MM.1S (cell line): ENCODE results near the gene UBXN1.

Experiments
- DNase-seq: peaks from one replicate; pipeline ENCODE4 v3.0.0-alpha.2; 2015
- H2AFZ ChIP-seq: fragments of 300-600 bp; sonication (generic); 2 replicates; pipeline ENCODE4 v1.6.0; 2016; ENCODE audit warnings: antibody characterized with exemption, low read length
- H3F3A ChIP-seq: fragments of 300-600 bp; sonication (generic); 2 replicates; pipeline ENCODE4 v1.6.1; 2016; ENCODE audit warnings: mild to moderate bottlenecking, antibody characterized with exemption, low read length, moderate library complexity, mixed read lengths; ENCODE audit not compliant: insufficient read depth
- H3K27ac ChIP-seq: fragments of 300-600 bp; sonication (generic); 2 replicates; pipeline ENCODE4 v1.5.1; 2016; ENCODE audit warnings: mild to moderate bottlenecking, low read length
- H3K27me3 ChIP-seq: fragments of 300-600 bp; sonication (generic); replicated peaks from 2 replicates; pipeline ENCODE4 v1.6.0; 2016; ENCODE audit warnings: low read length; ENCODE audit not compliant: insufficient read depth
- H3K36me3 ChIP-seq: fragments of 300-600 bp; sonication (generic); replicated peaks from 2 replicates; pipeline ENCODE4 v1.6.1; 2016; ENCODE audit warnings: mild to moderate bottlenecking, low read length, mixed read lengths; ENCODE audit not compliant: insufficient read depth
- H3K4me1 ChIP-seq: fragments of 300-600 bp; sonication (generic); 2 replicates; pipeline ENCODE4 v1.6.1; 2016; ENCODE audit warnings: low read length, mixed read lengths
- H3K4me2 ChIP-seq: fragments of 300-600 bp; sonication (generic); 2 replicates; pipeline ENCODE4 v1.6.0; 2016; ENCODE audit warnings: low read depth, low read length
- H3K4me3 ChIP-seq: fragments of 300-600 bp; sonication (generic); 2 replicates; pipeline ENCODE4 v1.5.1; 2016; ENCODE audit warnings: low read length, mixed read lengths
- H3K79me2 ChIP-seq: fragments of 300-600 bp; sonication (generic); 2 replicates; pipeline ENCODE4 v1.6.1; 2016; ENCODE audit warnings: mixed run types, low read length, mixed read lengths
- H3K9ac ChIP-seq: fragments of 300-600 bp; sonication (generic); 2 replicates; pipeline ENCODE4 v1.6.1; 2016; ENCODE audit warnings: low read length, mixed read lengths
- H3K9me2 ChIP-seq: fragments of 300-600 bp; sonication (generic); replicated peaks from 2 replicates; pipeline ENCODE4 v1.6.1; 2016; ENCODE audit warnings: mild to moderate bottlenecking, low read length, mixed read lengths; ENCODE audit not compliant: insufficient read depth
- H3K9me3 ChIP-seq: fragments of 300-600 bp; sonication (generic); replicated peaks from 2 replicates; pipeline ENCODE4 v1.6.1; 2016; ENCODE audit warnings: mild to moderate bottlenecking, low read length, mixed read lengths; ENCODE audit not compliant: insufficient read depth
- H4K20me1 ChIP-seq: fragments of 300-600 bp; sonication (generic); 2 replicates; pipeline ENCODE4 v1.6.1; 2016; ENCODE audit warnings: mild to moderate bottlenecking, low read length, moderate library complexity, mixed read lengths; ENCODE audit not compliant: insufficient read depth
- CTCF ChIP-seq: fragments of 300-600 bp; sonication (generic); IDR thresholded peaks from 2 replicates; pipeline ENCODE4 v1.5.1; 2016; ENCODE audit warnings: antibody characterized with exemption, low read length, mixed read lengths
- EZH2 ChIP-seq: fragments of 300-600 bp; sonication (generic); optimal IDR thresholded peaks from 2 replicates; pipeline ENCODE3; 2017; ENCODE audit warnings: low read depth, mild to moderate bottlenecking, antibody characterized with exemption, low read length, mixed read lengths
- EZH2phosphoT487 ChIP-seq: fragments of 300-600 bp; sonication (generic); IDR thresholded peaks from 2 replicates; pipeline ENCODE4 v1.6.1; 2018; ENCODE audit warnings: antibody characterized with exemption, low read length

The UBXN1 gene

DNA sequence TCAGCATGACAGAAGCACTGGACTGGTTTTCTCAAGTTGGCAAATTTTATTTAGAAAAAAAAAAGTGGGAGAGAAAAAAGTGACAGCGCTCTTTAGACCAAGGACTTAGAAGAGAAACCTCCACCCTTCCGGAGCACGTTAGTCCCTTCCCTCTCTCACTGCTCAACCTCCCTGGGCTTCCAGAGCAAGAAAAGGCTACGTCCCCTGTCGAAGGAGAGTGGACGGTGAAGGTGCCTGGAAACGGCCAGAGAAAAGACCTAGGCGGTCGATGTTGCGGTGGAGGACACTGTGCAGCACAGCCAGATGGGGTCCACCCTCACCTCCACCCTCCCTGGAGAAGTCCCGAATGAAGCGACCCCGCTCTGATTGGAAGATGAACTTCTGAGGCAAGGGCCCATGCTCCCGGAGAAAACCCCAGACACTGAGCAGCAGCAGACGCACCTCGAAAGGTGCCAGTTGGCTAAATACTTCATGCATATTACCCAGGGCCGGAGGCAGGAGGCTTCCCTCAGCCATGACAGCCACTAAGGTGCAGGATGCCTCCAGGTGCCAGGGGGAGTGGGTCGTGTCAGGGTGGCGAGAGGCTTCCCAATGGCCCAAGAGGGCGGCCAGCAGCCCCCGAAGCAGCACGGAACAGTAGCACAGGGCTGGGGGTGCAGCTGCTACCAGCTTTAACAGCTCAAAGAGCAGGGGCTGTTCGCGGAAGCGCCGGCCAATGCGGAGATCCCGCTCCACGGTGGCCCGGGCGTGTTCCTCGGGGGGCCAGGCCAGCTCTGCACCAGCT, 31.9 kb downstream of the UBXN1 start:
- peak overlapping the region; percentile 4; the same call in 1 of the 2 replicates for H3K27ac ChIP-seq
- H4K20me1 ChIP-seq = no peaks in the 10 kb centered on the region
- H3K4me3 ChIP-seq = no peak overlapping the region
- no peak overlapping the region for H3K9ac ChIP-seq
- no peaks in the 10 kb centered on the region for H3K9me2 ChIP-seq
- H2AFZ ChIP-seq = no peak overlapping the region
- H3K4me2 ChIP-seq = peak overlapping the region; percentile 36; the same call in 1 of the 2 replicates
- H3K36me3 ChIP-seq = 0 out of 2 replicates have a peak, but pooled peaks cover 8% of the 10 kb centered on the region
- H3K79me2 ChIP-seq = peaks cover 66% of the 10 kb centered on the region
- no peaks in the 10 kb centered on the region for H3K9me3 ChIP-seq
- H3K27me3 ChIP-seq = no peaks in the 10 kb centered on the region
- H3F3A ChIP-seq = peaks cover 5% of the 10 kb centered on the region; the same call in 1 of the 2 replicates
- H3K4me1 ChIP-seq = peaks cover 9% of the 10 kb centered on the region
- TF ChIP-seq EZH2 (no peak), EZH2phosphoT487 (no peak), CTCF (no peak)
- DNase-seq = no peak

DNA sequence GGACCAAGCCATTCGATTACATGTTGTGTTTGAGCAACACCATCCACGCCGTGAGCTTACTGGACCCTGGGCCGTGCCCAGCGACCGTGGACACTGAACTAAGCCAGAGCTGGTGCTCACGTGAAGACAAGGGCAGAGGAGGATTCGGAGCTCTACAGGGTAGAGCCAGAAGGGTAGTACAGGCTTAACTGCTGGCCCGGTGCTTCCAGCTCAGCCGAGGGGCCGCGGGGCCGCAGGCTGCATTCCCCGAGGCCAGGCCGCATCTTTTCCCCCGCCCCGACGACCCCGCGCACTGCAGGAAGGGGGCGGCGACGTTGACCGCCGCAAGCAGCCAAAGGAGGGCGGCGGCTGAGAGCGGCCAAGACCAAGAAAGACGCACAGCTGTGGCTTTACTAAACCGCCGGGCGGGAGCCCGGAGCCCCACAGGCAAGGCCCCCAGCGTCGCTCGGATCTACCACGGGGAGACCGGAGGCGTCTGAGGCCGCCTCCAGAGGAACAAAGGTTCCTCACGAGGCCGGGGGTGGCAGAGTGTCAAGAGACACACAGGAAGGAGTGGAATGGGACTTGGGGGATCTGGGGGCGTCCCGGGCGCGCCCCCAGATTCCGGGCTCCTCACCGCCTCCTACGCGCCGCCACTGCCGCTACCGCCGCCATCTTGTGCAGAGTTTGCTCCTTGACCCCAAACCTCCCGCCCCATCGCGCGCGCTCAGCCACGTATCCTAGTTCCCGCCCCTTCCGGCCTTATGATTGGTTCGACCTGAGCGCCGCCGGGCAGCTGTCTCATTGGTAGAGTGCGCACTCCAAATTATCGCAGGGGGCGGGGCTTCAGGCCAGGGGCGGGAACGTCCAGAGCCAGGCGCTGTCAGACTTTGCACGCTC, 32.7 kb downstream of the UBXN1 start, which contains the start of gene GANAB:
Gene GANAB (minus strand): TSS at position 668 of the 879 bp plus-strand sequence. CDS start 14 bp downstream, at position 654.
- H3K4me1 ChIP-seq = peaks cover 9% of the 10 kb centered on the region
- peak; percentile 99 for DNase-seq
- H3K4me2 ChIP-seq = peak within 1 kb of the TSS; percentile 89
- H3K9me2 ChIP-seq = no peaks in the 10 kb centered on the region
- H2AFZ ChIP-seq = peak within 1 kb of the TSS; percentile 40
- H3K27me3 ChIP-seq = no peaks in the 10 kb centered on the region
- H3K4me3 ChIP-seq = peak within 1 kb of the TSS; percentile 89
- H3K79me2 ChIP-seq = peaks cover 66% of the 10 kb centered on the region
- peak within 1 kb of the TSS; percentile 61; the same call in 1 of the 2 replicates for H3K27ac ChIP-seq
- peaks cover 5% of the 10 kb centered on the region; the same call in 1 of the 2 replicates for H3F3A ChIP-seq
- no peaks in the 10 kb centered on the region for H3K9me3 ChIP-seq
- no peaks in the 10 kb centered on the region for H4K20me1 ChIP-seq
- H3K36me3 ChIP-seq = 0 out of 2 replicates have a peak, but pooled peaks cover 8% of the 10 kb centered on the region
- peak within 1 kb of the TSS; percentile 95 for H3K9ac ChIP-seq
- no peak for TF ChIP-seq EZH2phosphoT487
- no peak for TF ChIP-seq CTCF
- TF ChIP-seq EZH2 = no peak

- H3F3A ChIP-seq = peaks cover 5% of the 10 kb centered on the region; the same call in 1 of the 2 replicates
- no peak for DNase-seq
- peaks cover 9% of the 10 kb centered on the region for H3K4me1 ChIP-seq
- H3K79me2 ChIP-seq = peaks cover 66% of the 10 kb centered on the region
- H3K4me3 ChIP-seq = peak overlapping the region; percentile 89
- H2AFZ ChIP-seq = no peak overlapping the region
- H3K4me2 ChIP-seq = peak overlapping the region; percentile 89
- H3K9me3 ChIP-seq = no peaks in the 10 kb centered on the region
- no peaks in the 10 kb centered on the region for H3K27me3 ChIP-seq
- peak overlapping the region; percentile 95 for H3K9ac ChIP-seq
- no peaks in the 10 kb centered on the region for H3K9me2 ChIP-seq
- H3K27ac ChIP-seq = peak overlapping the region; percentile 61; the same call in 1 of the 2 replicates
- H4K20me1 ChIP-seq = no peaks in the 10 kb centered on the region
- H3K36me3 ChIP-seq = 0 out of 2 replicates have a peak, but pooled peaks cover 8% of the 10 kb centered on the region
- TF ChIP-seq CTCF = no peak
- no peak for TF ChIP-seq EZH2
- TF ChIP-seq EZH2phosphoT487 = no peak
Observed at GRCh38 chr11:62645671-62645945, 33.3 kb downstream of the UBXN1 start.
